GM21576 (cell line): Measurements from ENCODE around the gene PAFAH1B2.
"Not testable (repeated sequence)": the region's sequence is repeated elsewhere in the genome, so short reads cannot be mapped to it uniquely, and the experiment has no call there.

Experiments used
- ATAC-seq: cut with Tn5 transposase; IDR thresholded peaks from one replicate; pipeline ENCODE4 v1.9.1; 2021; ENCODE audit warnings: mild to moderate bottlenecking, moderate library complexity; ENCODE audit not compliant: unreplicated experiment

PAFAH1B2 gene

GRCh38 chr11:117201658-117202305 is 57.7 kb downstream of the PAFAH1B2 start:
- no peak for ATAC-seq

GRCh38 chr11:117202386-117203068 is 58.4 kb downstream of the PAFAH1B2 start:
- no peak for ATAC-seq

- ATAC-seq: no peak
Observed at GRCh38 chr11:117203069-117203407, 59.0 kb downstream of the PAFAH1B2 start.

- no peak for ATAC-seq
Observed at GRCh38 chr11:117204283-117205080, 60.4 kb downstream of the PAFAH1B2 start.

- no peak for ATAC-seq
Observed at GRCh38 chr11:117205211-117205818, 61.2 kb downstream of the PAFAH1B2 start.

GRCh38 chr11:117206111-117206510 is 62.0 kb downstream of the PAFAH1B2 start:
- not testable (repeated sequence) for ATAC-seq

- ATAC-seq: not testable (repeated sequence)
Observed at GRCh38 chr11:117206859-117207258, 62.8 kb downstream of the PAFAH1B2 start.

- ATAC-seq: not testable (repeated sequence)
Observed at GRCh38 chr11:117207481-117207880, 63.4 kb downstream of the PAFAH1B2 start.

- ATAC-seq: not testable (repeated sequence)
Observed at GRCh38 chr11:117208710-117209109, 64.6 kb downstream of the PAFAH1B2 start.

- not testable (repeated sequence) for ATAC-seq
Observed at GRCh38 chr11:117209351-117210125, 65.5 kb downstream of the PAFAH1B2 start.

- no peak for ATAC-seq
Observed at GRCh38 chr11:117210620-117211019, 66.5 kb downstream of the PAFAH1B2 start.

- ATAC-seq: no peak
Observed at GRCh38 chr11:117212697-117213355, 68.7 kb downstream of the PAFAH1B2 start.

GRCh38 chr11:117214404-117215110 is 70.5 kb downstream of the PAFAH1B2 start:
- ATAC-seq: no peak

- no peak for ATAC-seq
Observed at GRCh38 chr11:117217141-117218084, 73.3 kb downstream of the PAFAH1B2 start.

- ATAC-seq: no peak
Observed at GRCh38 chr11:117218133-117218915, 74.2 kb downstream of the PAFAH1B2 start.

- ATAC-seq: no peak
Observed at GRCh38 chr11:117219001-117219400, 74.9 kb downstream of the PAFAH1B2 start.

- no peak for ATAC-seq
Observed at GRCh38 chr11:117219455-117219854, 75.4 kb downstream of the PAFAH1B2 start.

- no peak for ATAC-seq
Observed at GRCh38 chr11:117219995-117220394, 75.9 kb downstream of the PAFAH1B2 start.
